Measurements from ENCODE around the gene PLD5. TPM values are rescaled to one million over a fixed set of nuclear protein-coding genes. Genes with fewer than 3 reads are reported as not detected.

Gene PLD5
- total RNA-seq, 1 donor from 2014 or later: 1.9 TPM

DNA sequence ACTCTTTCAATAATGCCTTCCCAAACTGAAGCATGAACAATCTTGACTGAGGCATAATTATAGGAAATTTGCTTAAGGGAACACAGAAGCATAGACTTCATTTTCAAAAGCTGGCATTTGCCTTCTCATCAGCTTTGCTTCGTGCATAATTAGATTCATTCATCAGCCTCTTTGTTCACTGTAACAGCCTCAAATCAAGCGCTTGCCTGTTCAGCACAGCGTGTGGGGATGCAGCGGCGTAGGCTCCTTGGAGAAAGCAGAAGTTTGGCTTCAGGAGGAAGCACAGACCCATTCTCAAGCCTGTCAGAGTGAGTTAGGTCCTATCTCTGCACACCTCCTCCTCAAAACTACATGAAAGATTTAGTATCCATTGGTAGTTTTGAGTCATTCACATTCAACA, 279.2 kb downstream of the PLD5 start:
- DNase-seq (ENCODE audit: low read depth): no peak
- TF ChIP-seq, protein P1, sequence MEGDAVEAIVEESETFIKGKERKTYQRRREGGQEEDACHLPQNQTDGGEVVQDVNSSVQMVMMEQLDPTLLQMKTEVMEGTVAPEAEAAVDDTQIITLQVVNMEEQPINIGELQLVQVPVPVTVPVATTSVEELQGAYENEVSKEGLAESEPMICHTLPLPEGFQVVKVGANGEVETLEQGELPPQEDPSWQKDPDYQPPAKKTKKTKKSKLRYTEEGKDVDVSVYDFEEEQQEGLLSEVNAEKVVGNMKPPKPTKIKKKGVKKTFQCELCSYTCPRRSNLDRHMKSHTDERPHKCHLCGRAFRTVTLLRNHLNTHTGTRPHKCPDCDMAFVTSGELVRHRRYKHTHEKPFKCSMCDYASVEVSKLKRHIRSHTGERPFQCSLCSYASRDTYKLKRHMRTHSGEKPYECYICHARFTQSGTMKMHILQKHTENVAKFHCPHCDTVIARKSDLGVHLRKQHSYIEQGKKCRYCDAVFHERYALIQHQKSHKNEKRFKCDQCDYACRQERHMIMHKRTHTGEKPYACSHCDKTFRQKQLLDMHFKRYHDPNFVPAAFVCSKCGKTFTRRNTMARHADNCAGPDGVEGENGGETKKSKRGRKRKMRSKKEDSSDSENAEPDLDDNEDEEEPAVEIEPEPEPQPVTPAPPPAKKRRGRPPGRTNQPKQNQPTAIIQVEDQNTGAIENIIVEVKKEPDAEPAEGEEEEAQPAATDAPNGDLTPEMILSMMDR (IDR thresholded peaks at IDR 0.05; ENCODE audit: insufficient read depth, low read length, poor library complexity, severe bottlenecking): no peak
- H3K27me3 ChIP-seq (ENCODE audit: control insufficient read depth, insufficient read depth, low read length): no peaks in the 10 kb centered on the region

DNA sequence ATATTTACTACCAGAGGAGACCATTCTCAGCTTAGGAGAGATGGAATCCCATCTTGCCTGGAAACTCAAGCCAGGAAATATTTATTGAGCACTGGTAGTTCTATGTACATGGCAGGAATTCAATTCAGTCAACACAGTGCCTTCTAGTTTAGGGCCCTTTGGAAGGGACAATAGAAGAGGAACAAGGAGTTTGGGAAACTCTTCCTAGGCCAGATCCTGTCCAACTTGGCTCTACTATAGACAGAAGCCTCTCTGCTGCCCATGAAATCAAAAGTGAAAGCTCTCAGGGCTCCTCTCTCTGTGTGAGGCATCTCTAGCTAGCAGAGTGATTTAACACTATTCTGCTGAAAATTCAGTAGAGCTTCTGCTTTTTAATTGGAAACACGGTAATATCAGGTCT, 281.0 kb downstream of the PLD5 start:
- no peaks in the 10 kb centered on the region for H3K36me3 ChIP-seq (ENCODE audit: control insufficient read depth, insufficient read depth, low read length)
- TF ChIP-seq, protein P1 (IDR thresholded peaks at IDR 0.05; ENCODE audit: insufficient read depth, low read length, poor library complexity, severe bottlenecking): no peak
- H3K4me3 ChIP-seq (ENCODE audit: low read depth, low read length): no peak overlapping the region
- no peaks in the 10 kb centered on the region for H3K27me3 ChIP-seq (ENCODE audit: control insufficient read depth, insufficient read depth, low read length)
- DNase-seq (ENCODE audit: low read depth): no peak

More for the DNA sequence above, 279.2 kb downstream of the PLD5 start:
- H3K4me3 ChIP-seq (ENCODE audit: low read depth, low read length): no peak overlapping the region
- no peaks in the 10 kb centered on the region for H3K36me3 ChIP-seq (ENCODE audit: control insufficient read depth, insufficient read depth, low read length)

DNA sequence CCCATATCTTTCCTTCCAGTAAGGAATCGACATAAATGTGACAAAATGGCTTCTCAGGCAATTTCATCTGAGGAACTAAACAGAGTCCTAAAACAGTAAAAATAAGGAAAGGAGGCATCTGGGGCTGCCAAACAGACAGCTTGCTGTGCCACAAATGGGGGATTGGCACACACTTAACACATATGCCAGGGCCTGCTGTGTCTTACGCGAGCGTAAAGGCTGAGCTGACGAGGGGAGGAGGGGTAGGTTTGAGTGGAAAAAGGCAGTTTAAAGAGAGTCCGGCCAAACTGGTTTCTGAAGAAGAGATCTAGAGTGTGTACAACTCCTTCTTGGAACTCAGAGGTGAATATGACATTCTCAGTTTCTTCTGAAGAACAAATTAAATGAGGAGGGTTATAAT, 281.5 kb downstream of the PLD5 start:
- H3K36me3 ChIP-seq (ENCODE audit: control insufficient read depth, insufficient read depth, low read length): no peaks in the 10 kb centered on the region
- DNase-seq (ENCODE audit: low read depth): no peak

DNA sequence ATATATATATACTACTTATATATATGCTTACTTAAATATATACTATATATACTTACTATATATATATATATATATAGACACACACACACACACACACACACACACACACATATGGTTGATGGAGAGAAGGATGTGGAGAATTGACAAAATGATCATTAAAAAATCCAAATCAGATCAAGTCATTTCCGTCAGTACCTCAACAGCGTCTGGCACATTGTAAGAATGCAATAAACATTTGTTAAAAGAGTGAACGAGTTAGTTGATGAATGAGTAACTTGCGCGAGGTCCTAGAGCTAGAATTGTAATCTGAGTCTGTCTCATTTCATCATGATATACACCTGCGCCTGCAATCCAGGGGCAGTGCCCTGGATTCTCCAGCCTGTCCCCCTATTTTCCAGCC, 282.6 kb downstream of the PLD5 start:
- Histone ChIP-seq H3K36me3 (ENCODE audit: control insufficient read depth, insufficient read depth, low read length) (no peaks in the 10 kb centered on the region), H3K4me3 (ENCODE audit: low read depth, low read length) (no peak overlapping the region), H3K27me3 (ENCODE audit: control insufficient read depth, insufficient read depth, low read length) (no peaks in the 10 kb centered on the region)
- no peak for DNase-seq (ENCODE audit: low read depth)
- TF ChIP-seq, protein P1 (IDR thresholded peaks at IDR 0.05; ENCODE audit: insufficient read depth, low read length, poor library complexity, severe bottlenecking): no peak

More for the DNA sequence above, 281.5 kb downstream of the PLD5 start:
- Histone ChIP-seq H3K27me3 (ENCODE audit: control insufficient read depth, insufficient read depth, low read length) (no peaks in the 10 kb centered on the region), H3K4me3 (ENCODE audit: low read depth, low read length) (no peak overlapping the region)
- TF ChIP-seq, protein P1 (IDR thresholded peaks at IDR 0.05; ENCODE audit: insufficient read depth, low read length, poor library complexity, severe bottlenecking): no peak

DNA sequence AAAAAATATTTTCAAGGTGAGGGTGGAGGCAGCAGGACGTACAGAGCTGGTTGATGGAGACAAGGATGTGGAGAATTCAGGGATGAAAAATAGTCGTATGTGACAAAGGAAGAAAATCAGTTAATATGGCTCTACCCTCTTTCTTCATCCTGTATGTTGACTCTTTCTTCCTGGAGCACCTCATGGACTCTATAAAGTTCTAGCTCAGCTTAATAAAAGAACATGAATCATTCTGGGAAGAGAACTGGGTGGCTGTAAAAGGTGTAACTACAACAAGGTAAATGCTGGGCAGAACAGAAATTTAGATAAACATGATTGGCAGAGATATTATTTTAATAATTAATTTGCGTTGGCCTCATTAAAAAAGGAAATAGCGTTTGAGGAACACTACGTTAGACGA, 283.8 kb downstream of the PLD5 start:
- no peak for DNase-seq (ENCODE audit: low read depth)
- Histone ChIP-seq H3K4me3 (ENCODE audit: low read depth, low read length) (no peak overlapping the region), H3K36me3 (ENCODE audit: control insufficient read depth, insufficient read depth, low read length) (no peaks in the 10 kb centered on the region), H3K27me3 (ENCODE audit: control insufficient read depth, insufficient read depth, low read length) (no peaks in the 10 kb centered on the region)
- TF ChIP-seq, protein P1 (IDR thresholded peaks at IDR 0.05; ENCODE audit: insufficient read depth, low read length, poor library complexity, severe bottlenecking): no peak

DNA sequence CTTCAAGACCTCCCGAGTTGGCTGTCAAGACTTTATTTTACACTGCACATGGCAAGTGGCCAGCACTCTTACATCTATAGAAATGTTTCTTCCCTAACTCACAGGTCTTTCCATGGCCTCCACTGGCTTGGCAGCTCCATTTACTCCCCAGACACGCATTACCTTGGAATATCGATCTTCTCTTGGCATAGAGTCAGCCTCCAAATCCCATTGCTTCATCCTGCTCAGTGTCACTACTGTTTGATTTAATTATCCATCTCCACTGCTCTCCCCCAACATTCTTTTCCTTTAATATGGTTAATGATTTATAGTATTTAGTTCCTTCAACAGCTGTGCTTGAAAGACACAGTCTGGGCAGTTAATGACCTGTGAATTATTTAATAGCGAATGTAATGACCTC, 284.4 kb downstream of the PLD5 start:
- Histone ChIP-seq H3K36me3 (ENCODE audit: control insufficient read depth, insufficient read depth, low read length) (no peaks in the 10 kb centered on the region), H3K4me3 (ENCODE audit: low read depth, low read length) (no peak overlapping the region), H3K27me3 (ENCODE audit: control insufficient read depth, insufficient read depth, low read length) (no peaks in the 10 kb centered on the region)
- TF ChIP-seq, protein P1 (IDR thresholded peaks at IDR 0.05; ENCODE audit: insufficient read depth, low read length, poor library complexity, severe bottlenecking): no peak
- DNase-seq (ENCODE audit: low read depth): peak; percentile 51

Measured in kidney epithelial cell (primary cell).